HG03280 (cell line): ENCODE data around the gene SERP1.
"Not testable (repeated sequence)": the region's sequence is repeated elsewhere in the genome, so short reads cannot be mapped to it uniquely, and the experiment has no call there.

Experiments used
- ATAC-seq: cut with Tn5 transposase; IDR thresholded peaks from one replicate; pipeline ENCODE4 v1.9.1; 2021; ENCODE audit warnings: mild to moderate bottlenecking, moderate library complexity; ENCODE audit not compliant: unreplicated experiment

Gene SERP1

GRCh38 chr3:150540297-150540696 is 6.0 kb downstream of the SERP1 start:
- no peak for ATAC-seq

GRCh38 chr3:150538324-150539208 is 7.7 kb downstream of the SERP1 start:
- ATAC-seq = no peak

GRCh38 chr3:150535204-150535603 is 11.1 kb downstream of the SERP1 start:
- no peak for ATAC-seq

- ATAC-seq = no peak
These were observed 14.5 kb downstream of the SERP1 start for GRCh38 chr3:150531775-150532174.

- no peak for ATAC-seq
These were observed 17.9 kb downstream of the SERP1 start for GRCh38 chr3:150528354-150528797.

GRCh38 chr3:150527464-150528255 is 18.6 kb downstream of the SERP1 start:
- ATAC-seq = no peak

GRCh38 chr3:150523538-150523937 is 22.8 kb downstream of the SERP1 start:
- no peak for ATAC-seq

GRCh38 chr3:150521463-150521862 is 24.8 kb downstream of the SERP1 start:
- ATAC-seq = no peak

GRCh38 chr3:150520408-150520807 is 25.9 kb downstream of the SERP1 start:
- no peak for ATAC-seq

GRCh38 chr3:150519026-150519425 is 27.3 kb downstream of the SERP1 start:
- no peak for ATAC-seq

GRCh38 chr3:150515210-150515609 is 31.1 kb downstream of the SERP1 start:
- ATAC-seq = no peak

- ATAC-seq = no peak
These were observed 35.0 kb downstream of the SERP1 start for GRCh38 chr3:150511122-150511821.

- ATAC-seq = no peak
These were observed 36.5 kb downstream of the SERP1 start for GRCh38 chr3:150509780-150510179.

GRCh38 chr3:150508401-150508800 is 37.9 kb downstream of the SERP1 start:
- no peak for ATAC-seq

- ATAC-seq = no peak
These were observed 41.8 kb downstream of the SERP1 start for GRCh38 chr3:150504483-150504882.

- ATAC-seq = no peak
These were observed 42.7 kb downstream of the SERP1 start for GRCh38 chr3:150503402-150504099.

GRCh38 chr3:150500960-150501359 is 45.3 kb downstream of the SERP1 start:
- ATAC-seq = not testable (repeated sequence)

GRCh38 chr3:150497956-150498355 is 48.3 kb downstream of the SERP1 start:
- ATAC-seq = no peak

- ATAC-seq = no peak
These were observed 50.6 kb downstream of the SERP1 start for GRCh38 chr3:150495563-150496168.

GRCh38 chr3:150495149-150495548 is 51.1 kb downstream of the SERP1 start:
- no peak for ATAC-seq
